Calu3 (cell line): ENCODE data around the gene THOC6. TPM values are rescaled to one million over a fixed set of nuclear protein-coding genes. Genes with fewer than 3 reads are reported as not detected.
"Not testable (repeated sequence)": the region's sequence is repeated elsewhere in the genome, so short reads cannot be mapped to it uniquely, and the experiment has no call there.

Experiments used
- BruUV-seq: library from RNA; stranded (reverse); fragments of 400-500 nt; replicated peaks from 2 replicates; lab custom pipeline; 2021; lab: Mats Ljungman, UMichigan
- CTCF ChIA-PET: fragments of 300-600 bp; sonication (Branson Sonifier 250); formaldehyde crosslinking; loops from one replicate; lab custom pipeline; 2022; ENCODE audit warnings: antibody characterized with exemption; lab: Charles Lee
- DNase-seq: peaks from one replicate; pipeline ENCODE4 v3.0.0; 2022
- H3K27ac Mint-ChIP-seq: one replicate; pipeline ENCODE4 v1.8.0; 2022; ENCODE audit warnings: mixed read lengths; ENCODE audit not compliant: unreplicated experiment
- H3K27me3 Mint-ChIP-seq: one replicate; pipeline ENCODE4 v1.8.0; 2022; ENCODE audit warnings: mixed read lengths; ENCODE audit not compliant: unreplicated experiment
- H3K36me3 Mint-ChIP-seq: one replicate; pipeline ENCODE4 v1.8.0; 2022; ENCODE audit warnings: mild to moderate bottlenecking, moderate library complexity, mixed read lengths; ENCODE audit not compliant: insufficient read depth, unreplicated experiment
- H3K4me1 Mint-ChIP-seq: one replicate; pipeline ENCODE4 v1.8.0; 2022; ENCODE audit warnings: mild to moderate bottlenecking, low read depth, mixed read lengths; ENCODE audit not compliant: unreplicated experiment
- H3K4me3 Mint-ChIP-seq: one replicate; pipeline ENCODE4 v1.8.0; 2022; ENCODE audit warnings: mild to moderate bottlenecking, low read depth, moderate library complexity, mixed read lengths; ENCODE audit not compliant: unreplicated experiment
- H3K9me3 Mint-ChIP-seq: one replicate; pipeline ENCODE4 v1.8.0; 2022; ENCODE audit warnings: low read depth, mixed read lengths; ENCODE audit not compliant: unreplicated experiment
- CTCF ChIP-seq: fragments of 200-600 bp; IDR thresholded peaks from one replicate; pipeline ENCODE4 v1.8.0; 2022; ENCODE audit warnings: antibody characterized with exemption; ENCODE audit not compliant: unreplicated experiment
- intact Hi-C: fragments of 100-400 bp; cut with micrococcal nuclease; formaldehyde crosslinking; loops from one replicate; pipeline ENCODE4 v1.10.0; 2022; ENCODE audit not compliant: unreplicated experiment
- total RNA-seq: library from RNA; stranded (reverse); gene quantifications from 2 replicates; pipeline ENCODE4 v1.2.3, GENCODE V29; 2022

THOC6 gene
- total RNA-seq, 1 experiment from 2014 or later: 50.8 TPM

- BruUV-seq: no TSS peak
- Mint-ChIP-seq H3K27me3 (peaks cover 44% of the 10 kb centered on the region), H3K27ac (no peak overlapping the region), H3K9me3 (no peaks in the 10 kb centered on the region), H3K4me1 (peaks cover 5% of the 10 kb centered on the region), H3K36me3 (peaks cover 5% of the 10 kb centered on the region), H3K4me3 (no peak overlapping the region)
- intact Hi-C loops: no loop called here
- CTCF ChIA-PET: no interaction called here
- no peak for TF ChIP-seq CTCF
- no peak for DNase-seq
These were observed 49.6 kb downstream of the THOC6 start for GRCh38 chr16:3073448-3073847.

- CTCF ChIA-PET: interaction anchor here (0.6 to 1.6 kb wide), 3 partner anchors 10 to 1294 kb away, joined by 4 to 11 read pairs (median 4); no protein-coding TSS in a partner anchor
- intact Hi-C loops: no loop called here
- no peak for TF ChIP-seq CTCF
- no peak for DNase-seq
- Mint-ChIP-seq H3K4me1 (peaks cover 9% of the 10 kb centered on the region), H3K4me3 (no peak overlapping the region), H3K36me3 (peaks cover 5% of the 10 kb centered on the region), H3K27ac (no peak overlapping the region), H3K27me3 (peaks cover 53% of the 10 kb centered on the region), H3K9me3 (no peaks in the 10 kb centered on the region)
- no TSS peak for BruUV-seq
These were observed 51.2 kb downstream of the THOC6 start for GRCh38 chr16:3074860-3075522.

- H3K4me1 Mint-ChIP-seq: peaks cover 9% of the 10 kb centered on the region
- H3K36me3 Mint-ChIP-seq: peaks cover 5% of the 10 kb centered on the region
- CTCF ChIA-PET: interaction anchor here (1.5 to 1.6 kb wide), 2 partner anchors 11 to 16 kb away, joined by 4 read pairs; no protein-coding TSS in a partner anchor
- H3K27ac Mint-ChIP-seq: no peak overlapping the region
- TF ChIP-seq CTCF: no peak
- DNase-seq: no peak
- intact Hi-C loops: no loop called here
- no peaks in the 10 kb centered on the region for H3K9me3 Mint-ChIP-seq
- H3K27me3 Mint-ChIP-seq: peaks cover 58% of the 10 kb centered on the region
- no peak overlapping the region for H3K4me3 Mint-ChIP-seq
- no TSS peak for BruUV-seq
These were observed 51.7 kb downstream of the THOC6 start for GRCh38 chr16:3075523-3075915.

GRCh38 chr16:3075946-3076345 is 52.1 kb downstream of the THOC6 start:
- H3K4me1 Mint-ChIP-seq, H3K27ac Mint-ChIP-seq, BruUV-seq, intact Hi-C loops, H3K4me3 Mint-ChIP-seq, DNase-seq, H3K36me3 Mint-ChIP-seq, H3K9me3 Mint-ChIP-seq: not testable (repeated sequence)
- peaks cover 63% of the 10 kb centered on the region for H3K27me3 Mint-ChIP-seq
- CTCF ChIA-PET: interaction anchor here (1.2 to 1.6 kb wide), 3 partner anchors 11 to 54 kb away, joined by 3 to 4 read pairs (median 4); no protein-coding TSS in a partner anchor

GRCh38 chr16:3076577-3076976 is 52.7 kb downstream of the THOC6 start:
- CTCF ChIA-PET: interaction anchor here (1.2 to 1.5 kb wide), 2 partner anchors 17 to 53 kb away, joined by 3 to 4 read pairs; no protein-coding TSS in a partner anchor
- Mint-ChIP-seq H3K27me3 (peaks cover 63% of the 10 kb centered on the region), H3K9me3 (no peaks in the 10 kb centered on the region), H3K4me3 (no peak overlapping the region), H3K27ac (no peak overlapping the region), H3K36me3 (peaks cover 5% of the 10 kb centered on the region), H3K4me1 (peaks cover 9% of the 10 kb centered on the region)
- DNase-seq: no peak
- BruUV-seq: no TSS peak
- TF ChIP-seq CTCF: no peak
- intact Hi-C loops: no loop called here
